WTC11 (cell line): ENCODE measurements around the gene EGFL8. TPM values are rescaled to one million over a fixed set of nuclear protein-coding genes. Genes with fewer than 3 reads are reported as not detected.

Source experiments
- ATAC-seq: fragments of 200-7000 bp; cut with Tn5 transposase; 2 replicates; pipeline ENCODE4 v1.10.0; 2021; ENCODE audit warnings: mild to moderate bottlenecking, moderate library complexity
- CTCF ChIA-PET: fragments of 300-600 bp; sonication (Branson Sonifier 250); formaldehyde crosslinking; loops from one replicate; lab custom pipeline; 2021; ENCODE audit warnings: antibody characterized with exemption; lab: Charles Lee
- POLR2A ChIA-PET: fragments of 350-600 bp; sonication (Branson Sonifier 250); formaldehyde crosslinking; loops from one replicate; lab custom pipeline; 2021; ENCODE audit warnings: antibody characterized with exemption; lab: Charles Lee
- DNase-seq: peaks from one replicate; pipeline ENCODE4 v3.0.0; 2021; ENCODE audit warnings: low spot score
- H3K27ac Mint-ChIP-seq: 2 replicates; pipeline ENCODE4 v1.8.0; 2021; ENCODE audit warnings: mixed read lengths
- H3K27me3 Mint-ChIP-seq: 2 replicates; pipeline ENCODE4 v1.8.0; 2021; ENCODE audit warnings: low read depth, mild to moderate bottlenecking, moderate library complexity, mixed read lengths
- H3K36me3 Mint-ChIP-seq: 2 replicates; pipeline ENCODE4 v1.8.0; 2021; ENCODE audit warnings: mixed read lengths
- H3K4me1 Mint-ChIP-seq: 2 replicates; pipeline ENCODE4 v1.8.0; 2022; ENCODE audit warnings: mixed read lengths
- H3K4me3 Mint-ChIP-seq: 2 replicates; pipeline ENCODE4 v1.8.0; 2021; ENCODE audit warnings: mild to moderate bottlenecking, moderate library complexity, mixed read lengths
- H3K9me3 Mint-ChIP-seq: 2 replicates; pipeline ENCODE4 v1.8.0; 2021; ENCODE audit warnings: mixed read lengths
- ATF3 ChIP-seq: sonication (generic); formaldehyde crosslinking; conservative IDR thresholded peaks from 2 replicates; pipeline ENCODE4 v1.8.1; 2022; ENCODE audit warnings: mild to moderate bottlenecking, missing genetic modification reagents
- CBFB ChIP-seq: sonication (generic); formaldehyde crosslinking; IDR thresholded peaks from 2 replicates; pipeline ENCODE4 v1.8.1; 2022; ENCODE audit warnings: mild to moderate bottlenecking, low read depth, missing genetic modification reagents
- CDX4 ChIP-seq: fragments of 250-450 bp; sonication (Bioruptor Pico); IDR thresholded peaks from 2 replicates; pipeline ENCODE4 v1.9.0; 2021; ENCODE audit warnings: moderate library complexity, mild to moderate bottlenecking, inconsistent platforms, borderline replicate concordance
- ESRRA ChIP-seq: sonication (generic); formaldehyde crosslinking; IDR thresholded peaks from 2 replicates; pipeline ENCODE4 v1.8.1; 2022; ENCODE audit warnings: mild to moderate bottlenecking, missing genetic modification reagents, borderline replicate concordance
- FOXK1 ChIP-seq: sonication (generic); formaldehyde crosslinking; IDR thresholded peaks from 2 replicates; pipeline ENCODE4 v1.8.0; 2022; ENCODE audit warnings: mild to moderate bottlenecking, moderate library complexity, missing genetic modification reagents
- FOXP4 ChIP-seq: sonication (generic); formaldehyde crosslinking; IDR thresholded peaks from 2 replicates; pipeline ENCODE4 v1.8.0; 2022; ENCODE audit warnings: mild to moderate bottlenecking, missing genetic modification reagents
- HMGXB4 ChIP-seq: sonication (generic); formaldehyde crosslinking; IDR thresholded peaks from 2 replicates; pipeline ENCODE4 v1.8.1; 2023; ENCODE audit warnings: mild to moderate bottlenecking, moderate library complexity, missing genetic modification reagents
- NFE2L1 ChIP-seq: sonication (generic); formaldehyde crosslinking; IDR thresholded peaks from 2 replicates; pipeline ENCODE4 v1.8.1; 2023; ENCODE audit warnings: missing genetic modification reagents
- OVOL2 ChIP-seq: fragments of 250-450 bp; sonication (Bioruptor Pico); IDR thresholded peaks from 2 replicates; pipeline ENCODE4 v1.9.0; 2021; ENCODE audit warnings: mild to moderate bottlenecking, borderline replicate concordance
- RORB ChIP-seq: fragments of 250-450 bp; sonication (Bioruptor Pico); IDR thresholded peaks from 2 replicates; pipeline ENCODE4 v1.9.0; 2021; ENCODE audit warnings: mild to moderate bottlenecking
- TCF7 ChIP-seq: sonication (generic); formaldehyde crosslinking; IDR thresholded peaks from 2 replicates; pipeline ENCODE4 v1.8.0; 2022; ENCODE audit warnings: mild to moderate bottlenecking, low read depth, missing genetic modification reagents, moderate library complexity
- TEAD4 ChIP-seq: sonication (generic); formaldehyde crosslinking; IDR thresholded peaks from 2 replicates; pipeline ENCODE4 v1.8.0; 2022; ENCODE audit warnings: mild to moderate bottlenecking, missing genetic modification reagents
- USF2 ChIP-seq: sonication (generic); formaldehyde crosslinking; IDR thresholded peaks from 2 replicates; pipeline ENCODE4 v1.8.1; 2023; ENCODE audit warnings: mild to moderate bottlenecking, missing genetic modification reagents, moderate library complexity
- ZNF263 ChIP-seq: sonication (generic); formaldehyde crosslinking; IDR thresholded peaks from 2 replicates; pipeline ENCODE4 v1.8.1; 2022; ENCODE audit warnings: low read depth, mild to moderate bottlenecking, moderate library complexity, missing genetic modification reagents
- ZNF671 ChIP-seq: fragments of 250-450 bp; sonication (Bioruptor Pico); IDR thresholded peaks from 2 replicates; pipeline ENCODE4 v1.8.0; 2021; ENCODE audit warnings: mild to moderate bottlenecking
- total RNA-seq: library from RNA; stranded (reverse); gene quantifications from 3 replicates; pipeline ENCODE4 v1.2.3, GENCODE V29; 2021
- TF ChIP-seq, protein P1 (sequence below): sonication (generic); formaldehyde crosslinking; IDR thresholded peaks from 2 replicates; pipeline ENCODE4 v1.8.0; 2022; ENCODE audit warnings: mild to moderate bottlenecking, missing genetic modification reagents
- TF ChIP-seq, protein P2 (sequence below): sonication (generic); formaldehyde crosslinking; IDR thresholded peaks from 2 replicates; pipeline ENCODE4 v1.8.1; 2023; ENCODE audit warnings: mild to moderate bottlenecking, missing genetic modification reagents
- TF ChIP-seq, protein P3 (sequence below): sonication (generic); formaldehyde crosslinking; IDR thresholded peaks from 2 replicates; pipeline ENCODE4 v1.8.1; 2022; ENCODE audit warnings: mild to moderate bottlenecking, missing genetic modification reagents, moderate library complexity, borderline replicate concordance
- TF ChIP-seq, protein P4 (sequence below): fragments of 250-450 bp; sonication (Bioruptor Pico); IDR thresholded peaks from 2 replicates; pipeline ENCODE4 v1.9.0; 2021; ENCODE audit warnings: mild to moderate bottlenecking

The EGFL8 gene
- total RNA-seq, 1 experiment from 2014 or later: 17.5 TPM

DNA sequence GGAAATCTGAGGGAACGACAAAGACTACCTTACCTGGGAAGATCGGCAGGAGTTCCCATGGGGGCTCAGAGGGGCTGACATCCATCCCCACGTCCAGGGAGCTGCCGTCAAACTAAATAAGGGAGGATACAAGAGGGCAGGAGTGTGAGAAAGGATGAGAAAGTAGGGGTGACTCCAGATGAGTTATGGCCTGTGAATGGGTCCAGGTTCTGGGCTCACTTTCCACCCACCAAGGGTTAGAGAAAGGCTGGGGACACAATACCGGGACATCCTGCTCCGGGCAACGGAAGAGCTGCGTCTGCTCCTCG is 37.0 kb upstream of the EGFL8 start (continued):
- no peak for TF ChIP-seq HMGXB4 (CRISPR knock-in tag)
- no peak for TF ChIP-seq CBFB
- no peak for TF ChIP-seq ZNF671 (CRISPR knock-in tag)
- no peak for TF ChIP-seq ZNF263 (CRISPR knock-in tag)
- no peak for TF ChIP-seq NFE2L1
- TF ChIP-seq, protein P1, sequence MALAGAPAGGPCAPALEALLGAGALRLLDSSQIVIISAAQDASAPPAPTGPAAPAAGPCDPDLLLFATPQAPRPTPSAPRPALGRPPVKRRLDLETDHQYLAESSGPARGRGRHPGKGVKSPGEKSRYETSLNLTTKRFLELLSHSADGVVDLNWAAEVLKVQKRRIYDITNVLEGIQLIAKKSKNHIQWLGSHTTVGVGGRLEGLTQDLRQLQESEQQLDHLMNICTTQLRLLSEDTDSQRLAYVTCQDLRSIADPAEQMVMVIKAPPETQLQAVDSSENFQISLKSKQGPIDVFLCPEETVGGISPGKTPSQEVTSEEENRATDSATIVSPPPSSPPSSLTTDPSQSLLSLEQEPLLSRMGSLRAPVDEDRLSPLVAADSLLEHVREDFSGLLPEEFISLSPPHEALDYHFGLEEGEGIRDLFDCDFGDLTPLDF (CRISPR knock-in tag): no peak
- TF ChIP-seq, protein P2, sequence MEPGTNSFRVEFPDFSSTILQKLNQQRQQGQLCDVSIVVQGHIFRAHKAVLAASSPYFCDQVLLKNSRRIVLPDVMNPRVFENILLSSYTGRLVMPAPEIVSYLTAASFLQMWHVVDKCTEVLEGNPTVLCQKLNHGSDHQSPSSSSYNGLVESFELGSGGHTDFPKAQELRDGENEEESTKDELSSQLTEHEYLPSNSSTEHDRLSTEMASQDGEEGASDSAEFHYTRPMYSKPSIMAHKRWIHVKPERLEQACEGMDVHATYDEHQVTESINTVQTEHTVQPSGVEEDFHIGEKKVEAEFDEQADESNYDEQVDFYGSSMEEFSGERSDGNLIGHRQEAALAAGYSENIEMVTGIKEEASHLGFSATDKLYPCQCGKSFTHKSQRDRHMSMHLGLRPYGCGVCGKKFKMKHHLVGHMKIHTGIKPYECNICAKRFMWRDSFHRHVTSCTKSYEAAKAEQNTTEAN: no peak
- no peak for TF ChIP-seq OVOL2 (CRISPR knock-in tag)
- TF ChIP-seq, protein P3, sequence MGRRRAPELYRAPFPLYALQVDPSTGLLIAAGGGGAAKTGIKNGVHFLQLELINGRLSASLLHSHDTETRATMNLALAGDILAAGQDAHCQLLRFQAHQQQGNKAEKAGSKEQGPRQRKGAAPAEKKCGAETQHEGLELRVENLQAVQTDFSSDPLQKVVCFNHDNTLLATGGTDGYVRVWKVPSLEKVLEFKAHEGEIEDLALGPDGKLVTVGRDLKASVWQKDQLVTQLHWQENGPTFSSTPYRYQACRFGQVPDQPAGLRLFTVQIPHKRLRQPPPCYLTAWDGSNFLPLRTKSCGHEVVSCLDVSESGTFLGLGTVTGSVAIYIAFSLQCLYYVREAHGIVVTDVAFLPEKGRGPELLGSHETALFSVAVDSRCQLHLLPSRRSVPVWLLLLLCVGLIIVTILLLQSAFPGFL (CRISPR knock-in tag): no peak
- TF ChIP-seq TCF7 (CRISPR knock-in tag): no peak
- TF ChIP-seq CDX4 (CRISPR knock-in tag): no peak
- TF ChIP-seq TEAD4 (CRISPR knock-in tag): no peak
- TF ChIP-seq USF2 (CRISPR knock-in tag): no peak
- TF ChIP-seq, all 79 proteins: peak for 0

DNA sequence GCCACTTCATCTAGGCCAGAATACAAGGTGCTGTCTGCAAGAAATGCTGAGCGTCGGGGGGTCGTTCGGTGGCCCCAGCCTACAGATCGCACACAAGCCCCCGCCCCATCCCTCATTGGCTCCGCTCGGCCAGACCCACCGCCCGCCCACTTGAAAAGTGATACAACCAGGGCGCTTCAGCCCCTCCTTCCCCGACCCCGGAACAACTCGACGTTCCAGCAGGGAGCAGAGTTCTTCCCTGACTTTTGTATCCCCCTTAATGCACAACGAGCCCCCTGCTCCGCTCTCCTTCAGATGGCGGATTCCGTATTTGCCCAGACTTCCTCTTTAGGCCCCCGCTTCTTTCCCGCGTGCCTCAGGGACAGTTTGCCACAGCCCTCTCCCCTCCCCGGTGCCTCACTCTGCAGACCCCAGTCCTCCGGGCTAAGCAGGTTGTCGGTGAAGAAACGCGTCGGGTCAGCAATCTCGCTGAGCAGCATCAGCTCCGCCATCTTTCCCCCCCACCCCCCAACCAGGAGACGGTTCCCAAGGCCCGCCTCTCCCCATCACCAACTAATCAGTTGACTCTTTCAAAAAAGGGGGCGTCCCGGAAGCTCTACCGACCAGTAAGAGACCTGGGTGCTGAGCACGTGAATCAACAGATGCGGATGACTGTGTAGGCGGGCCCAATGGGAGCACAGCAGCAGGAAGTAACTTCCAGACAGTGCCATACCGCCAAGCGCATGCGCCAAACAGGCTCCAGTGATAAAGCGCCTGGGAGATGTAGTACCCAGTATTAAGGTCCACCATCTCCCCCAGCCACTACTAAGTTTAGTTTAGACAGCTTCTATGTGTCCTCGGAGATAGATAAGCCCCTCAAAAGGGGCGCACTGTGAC is 36.4 kb upstream of the EGFL8 start, which contains the start of gene ATF6B:
ATF6B (minus strand) TSS at position 530 of the 876 bp plus-strand sequence; CDS start at position 491, 39 bp downstream.
- DNase-seq (peak; percentile 96), ATAC-seq (peak; percentile 93)
- H3K9me3 Mint-ChIP-seq: no peaks in the 10 kb centered on the region
- ChIA-PET CTCF (interaction anchor here (0.5 to 6.1 kb wide), 11 partner anchors 10 to 857 kb away, joined by 3 to 63 read pairs (median 4); partner anchors contain the start of genes EGFL8 and TAP2), POLR2A (interaction anchor here (0.5 to 1.9 kb wide), 4 partner anchors 18 to 686 kb away, joined by 3 to 7 read pairs (median 5); partner anchors contain the start of gene PBX2)
- no peaks in the 10 kb centered on the region for H3K27me3 Mint-ChIP-seq
- H3K27ac Mint-ChIP-seq: peak within 1 kb of the TSS; percentile 99
- H3K36me3 Mint-ChIP-seq: peaks cover 18% of the 10 kb centered on the region
- H3K4me1 Mint-ChIP-seq: peaks cover 23% of the 10 kb centered on the region
- H3K4me3 Mint-ChIP-seq: peak within 1 kb of the TSS; percentile 99
- peak; percentile 70 for TF ChIP-seq FOXK1 (CRISPR knock-in tag)
- TF ChIP-seq RORB: no peak
- TF ChIP-seq, protein P4, sequence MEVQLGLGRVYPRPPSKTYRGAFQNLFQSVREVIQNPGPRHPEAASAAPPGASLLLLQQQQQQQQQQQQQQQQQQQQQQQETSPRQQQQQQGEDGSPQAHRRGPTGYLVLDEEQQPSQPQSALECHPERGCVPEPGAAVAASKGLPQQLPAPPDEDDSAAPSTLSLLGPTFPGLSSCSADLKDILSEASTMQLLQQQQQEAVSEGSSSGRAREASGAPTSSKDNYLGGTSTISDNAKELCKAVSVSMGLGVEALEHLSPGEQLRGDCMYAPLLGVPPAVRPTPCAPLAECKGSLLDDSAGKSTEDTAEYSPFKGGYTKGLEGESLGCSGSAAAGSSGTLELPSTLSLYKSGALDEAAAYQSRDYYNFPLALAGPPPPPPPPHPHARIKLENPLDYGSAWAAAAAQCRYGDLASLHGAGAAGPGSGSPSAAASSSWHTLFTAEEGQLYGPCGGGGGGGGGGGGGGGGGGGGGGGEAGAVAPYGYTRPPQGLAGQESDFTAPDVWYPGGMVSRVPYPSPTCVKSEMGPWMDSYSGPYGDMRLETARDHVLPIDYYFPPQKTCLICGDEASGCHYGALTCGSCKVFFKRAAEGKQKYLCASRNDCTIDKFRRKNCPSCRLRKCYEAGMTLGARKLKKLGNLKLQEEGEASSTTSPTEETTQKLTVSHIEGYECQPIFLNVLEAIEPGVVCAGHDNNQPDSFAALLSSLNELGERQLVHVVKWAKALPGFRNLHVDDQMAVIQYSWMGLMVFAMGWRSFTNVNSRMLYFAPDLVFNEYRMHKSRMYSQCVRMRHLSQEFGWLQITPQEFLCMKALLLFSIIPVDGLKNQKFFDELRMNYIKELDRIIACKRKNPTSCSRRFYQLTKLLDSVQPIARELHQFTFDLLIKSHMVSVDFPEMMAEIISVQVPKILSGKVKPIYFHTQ (CRISPR knock-in tag): no peak
- no peak for TF ChIP-seq ESRRA (CRISPR knock-in tag)
- TF ChIP-seq ATF3 (CRISPR knock-in tag): no peak
- TF ChIP-seq, protein P2: no peak
- no peak for TF ChIP-seq FOXP4 (CRISPR knock-in tag)
